ENCODE results near the gene BCAS1.

Gene BCAS1

DNA sequence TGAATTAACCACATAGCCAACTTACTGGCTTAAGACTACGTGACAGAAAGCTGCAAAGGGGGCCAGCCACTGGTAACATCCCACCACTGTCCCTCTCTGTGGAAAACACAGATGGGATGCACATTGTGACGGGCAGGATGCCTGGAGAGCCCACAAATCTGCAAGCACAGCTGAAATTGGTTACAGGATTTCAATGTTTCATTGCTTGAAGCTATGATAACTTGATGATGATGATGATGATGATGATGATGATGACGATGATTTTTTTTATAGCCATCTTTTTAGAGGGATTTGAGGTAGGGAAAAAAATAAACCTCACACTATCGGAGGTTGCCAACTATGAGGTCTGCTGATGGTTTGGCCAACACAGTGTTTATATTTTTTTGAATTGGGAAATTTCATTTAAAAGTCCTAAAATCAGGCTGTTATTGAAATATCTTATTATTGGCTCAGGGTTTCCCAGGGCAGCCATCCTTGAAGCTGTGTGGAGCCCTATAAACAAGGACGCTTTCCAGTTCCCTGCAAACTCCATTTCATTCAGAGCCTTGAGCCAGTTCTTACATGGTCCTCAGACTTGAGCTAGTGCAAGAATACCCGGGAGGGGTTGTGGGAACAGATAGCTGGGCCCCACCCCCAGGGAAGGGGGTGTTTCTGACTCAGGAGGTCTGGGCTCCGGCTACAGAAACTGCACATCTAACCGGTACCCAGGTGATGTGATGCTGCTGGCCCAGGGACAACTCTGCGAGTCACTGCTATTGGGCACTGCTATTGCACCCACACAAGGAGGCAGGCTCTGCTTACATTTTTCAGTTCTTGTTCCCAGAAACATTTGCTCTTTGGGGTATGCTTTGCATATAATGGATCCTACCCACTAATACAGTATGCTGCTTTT, 27.1 kb downstream of the BCAS1 start:
- no peak for DNase-seq

GRCh38 chr20:54042021-54042420, 28.4 kb downstream of the BCAS1 start:
- DNase-seq: no peak

DNA sequence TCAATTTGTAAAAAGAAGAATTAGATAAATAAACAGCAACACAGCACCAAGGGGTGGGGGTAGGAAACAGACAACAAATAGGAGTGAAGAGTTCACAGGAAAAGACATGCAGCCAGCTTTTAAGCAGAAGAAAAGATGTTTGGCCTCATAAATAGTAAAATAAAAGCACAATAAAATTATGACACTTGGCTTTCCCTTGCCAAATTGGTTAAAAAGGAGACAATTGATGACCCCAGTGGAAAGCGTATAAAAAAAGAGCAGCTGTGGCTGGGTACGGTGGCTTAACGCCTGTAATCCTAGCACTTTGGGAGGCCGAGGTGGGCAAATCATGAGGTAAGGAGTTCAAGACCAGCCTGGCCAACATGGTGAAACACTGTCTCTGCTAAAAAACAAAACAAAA, 29.1 kb downstream of the BCAS1 start:
- no peak for DNase-seq

GRCh38 chr20:54040531-54040930, 29.9 kb downstream of the BCAS1 start:
- DNase-seq: no peak

- DNase-seq: no peak
Observed at GRCh38 chr20:54038961-54039360, 31.4 kb downstream of the BCAS1 start.

- no peak for DNase-seq
Observed at GRCh38 chr20:54037525-54037924, 32.9 kb downstream of the BCAS1 start.

DNA sequence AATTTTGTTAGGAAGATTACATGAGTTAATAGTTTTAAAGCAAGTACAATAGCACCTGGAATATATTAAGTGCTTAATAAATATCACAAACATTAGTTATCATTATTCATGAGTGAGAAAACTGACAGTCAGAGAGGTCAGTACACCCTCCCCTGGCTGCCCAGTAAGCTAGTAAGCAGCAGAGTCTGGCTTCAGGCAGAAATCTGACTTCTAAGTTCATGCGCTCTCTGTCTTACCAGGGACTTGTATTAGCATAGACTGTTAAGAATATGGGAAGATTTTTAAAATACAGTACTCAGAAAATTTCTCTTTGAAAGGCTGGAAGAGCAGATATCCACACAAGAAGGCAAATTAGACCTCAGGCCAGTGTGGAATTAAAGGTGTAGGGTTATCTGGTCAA, 40.8 kb downstream of the BCAS1 start:
- no peak for DNase-seq

GRCh38 chr20:54029176-54029575, 41.2 kb downstream of the BCAS1 start:
- no peak for DNase-seq

GRCh38 chr20:54028276-54029011, 42.0 kb downstream of the BCAS1 start:
- no peak for DNase-seq

DNA sequence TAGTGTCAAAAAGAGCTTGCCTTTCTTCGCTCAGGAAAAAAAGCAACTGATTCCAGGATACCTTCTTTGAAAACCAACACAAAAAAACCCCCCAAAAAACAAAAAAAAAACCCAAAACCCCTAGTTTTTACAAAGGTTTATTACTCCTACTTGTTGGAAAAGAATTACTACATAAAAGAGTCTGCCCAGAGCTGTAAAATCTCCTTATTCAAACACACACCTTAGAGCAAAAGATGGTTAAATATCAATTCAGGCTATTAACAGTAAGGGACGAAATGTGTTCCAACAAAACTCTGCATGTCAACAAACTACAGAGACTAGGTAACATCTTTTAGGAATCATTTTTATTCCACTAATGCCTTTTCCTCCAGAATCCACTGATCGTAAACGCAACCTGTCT, 42.7 kb downstream of the BCAS1 start:
- DNase-seq: no peak

GRCh38 chr20:54026295-54027064, 43.9 kb downstream of the BCAS1 start:
- DNase-seq: no peak

DNA sequence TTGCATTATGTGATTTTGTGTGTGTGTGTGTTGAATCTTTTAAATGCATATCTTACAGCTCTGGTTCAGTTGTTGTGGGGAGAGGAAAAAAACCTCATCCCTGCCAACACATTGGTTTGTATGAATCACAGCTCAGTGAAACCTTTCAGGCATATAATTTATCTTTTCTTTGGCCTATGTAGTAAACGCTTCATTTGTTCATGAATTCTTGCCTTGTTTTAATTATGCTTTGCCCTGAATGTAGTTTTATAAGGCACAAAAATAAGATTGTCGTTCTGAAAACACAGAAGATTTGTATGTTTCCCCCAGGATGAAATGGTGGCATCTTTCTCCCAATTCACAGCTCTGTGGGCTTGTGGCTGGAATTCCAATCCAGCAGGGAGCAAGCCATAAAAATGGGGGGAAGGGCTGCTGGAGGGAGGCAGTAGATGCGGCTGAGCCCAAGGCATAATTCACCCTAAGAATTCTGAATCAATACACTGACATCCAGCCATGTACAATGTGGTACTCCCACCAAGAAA, 45.1 kb downstream of the BCAS1 start:
- DNase-seq: no peak

- DNase-seq: no peak
Observed at GRCh38 chr20:54023406-54023805, 47.0 kb downstream of the BCAS1 start.

DNA sequence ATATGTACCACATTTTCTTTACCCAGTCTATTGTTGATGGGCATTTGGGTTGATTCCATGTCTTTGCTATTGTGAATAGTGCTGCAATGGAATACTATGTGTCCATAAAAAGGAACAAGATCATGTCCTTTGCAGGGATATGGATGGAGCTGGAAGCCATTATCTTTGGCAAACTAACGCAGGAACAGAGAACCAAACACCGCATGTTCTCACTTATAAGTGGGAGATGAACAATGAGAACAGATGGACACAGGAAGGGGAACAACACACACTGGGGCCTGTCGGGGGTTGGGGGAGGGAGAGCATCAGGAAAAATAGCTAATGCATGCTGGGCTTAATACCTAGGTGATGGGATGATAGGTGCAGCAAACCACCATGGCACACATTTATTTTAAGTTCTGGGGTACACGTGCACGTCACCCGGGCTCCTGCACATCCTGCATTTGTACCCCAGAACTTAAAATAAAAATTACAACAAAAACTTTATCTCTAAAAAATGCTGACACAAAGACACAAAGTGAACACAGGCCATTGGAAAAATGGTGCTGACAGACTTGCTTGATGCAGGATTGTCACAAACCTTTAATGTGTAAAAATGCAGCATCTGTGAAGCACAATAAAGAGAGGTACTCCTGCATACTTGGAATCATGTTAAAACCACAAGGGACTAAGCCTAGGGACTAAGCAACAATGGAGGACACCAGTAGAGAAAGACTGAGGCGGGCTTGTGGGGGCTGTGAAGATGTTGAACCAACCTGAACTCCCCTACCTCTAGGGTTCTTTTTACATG, 48.8 kb downstream of the BCAS1 start:
- no peak for DNase-seq

DNA sequence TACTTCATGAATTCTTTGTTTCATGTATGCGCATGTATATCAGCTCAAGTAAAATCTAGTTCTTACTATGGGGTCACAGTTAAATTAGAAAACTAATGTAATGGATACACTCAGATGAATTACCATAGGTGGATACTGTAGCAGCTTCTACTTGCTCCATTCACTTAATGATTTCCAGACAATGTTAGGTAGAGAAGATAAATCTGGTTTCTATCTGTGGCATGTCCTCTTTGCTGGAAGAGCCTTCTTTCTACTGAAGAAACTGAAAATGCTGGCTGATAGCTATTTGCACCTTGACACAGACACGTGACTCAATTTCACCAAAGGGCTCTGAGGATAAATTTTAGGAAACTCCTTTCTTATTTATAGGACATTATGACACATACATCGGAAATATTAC, 49.5 kb downstream of the BCAS1 start:
- no peak for DNase-seq

- no peak for DNase-seq
Observed at GRCh38 chr20:54020348-54020747, 50.0 kb downstream of the BCAS1 start.

- no peak for DNase-seq
Observed at GRCh38 chr20:54019585-54019984, 50.8 kb downstream of the BCAS1 start.

DNA sequence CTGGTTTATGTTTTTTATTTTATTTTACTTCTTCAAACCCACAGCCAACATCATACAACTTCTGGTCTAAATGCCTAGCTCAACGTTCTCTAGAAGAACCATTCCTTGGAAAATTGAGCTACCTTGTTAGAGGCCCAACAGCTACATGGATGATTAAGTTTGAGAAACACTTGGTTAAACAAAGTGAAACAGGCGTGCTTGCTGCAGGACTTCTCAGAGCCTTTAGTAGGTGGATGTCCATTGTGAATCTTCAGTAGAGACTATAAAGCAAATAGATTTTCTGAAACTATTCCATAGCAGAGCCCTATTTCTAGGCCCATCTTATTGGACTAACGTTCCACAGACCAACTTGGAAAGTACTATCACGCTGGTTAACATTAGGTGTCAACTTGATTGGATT, 51.3 kb downstream of the BCAS1 start:
- no peak for DNase-seq

GRCh38 chr20:54017846-54018245, 52.5 kb downstream of the BCAS1 start:
- no peak for DNase-seq

- no peak for DNase-seq
Observed at GRCh38 chr20:54015496-54015895, 54.9 kb downstream of the BCAS1 start.

DNA sequence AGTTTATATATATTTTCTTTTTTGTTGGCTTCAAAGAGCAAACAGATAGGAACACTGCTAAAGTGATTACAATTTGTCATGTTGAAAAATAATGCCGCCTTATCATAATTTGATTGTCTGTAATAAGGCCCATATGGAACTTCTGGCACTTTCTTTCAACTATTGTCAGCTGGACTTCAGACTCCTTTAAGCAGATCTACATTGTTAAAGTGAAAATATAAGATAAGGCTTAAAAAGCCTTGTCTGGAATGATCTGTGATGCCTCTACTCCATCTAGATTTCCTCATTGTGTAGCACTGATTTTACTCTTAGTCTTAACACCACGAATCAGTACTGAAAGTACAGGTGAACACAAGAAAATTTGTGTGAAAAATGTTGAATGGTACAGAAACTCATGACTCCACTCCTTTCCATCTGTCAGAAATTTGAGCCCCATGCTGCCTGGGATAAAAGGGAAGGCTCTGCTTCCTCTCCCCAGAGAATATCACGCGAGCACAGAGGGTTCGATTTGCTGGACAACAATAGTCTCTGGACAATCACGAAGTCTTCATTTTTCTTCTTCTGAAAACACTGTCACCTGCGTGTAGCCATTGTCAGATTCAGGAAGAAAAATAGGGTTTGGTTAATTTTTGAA, 56.0 kb downstream of the BCAS1 start:
- DNase-seq: no peak

GRCh38 chr20:54013471-54013870, 56.9 kb downstream of the BCAS1 start:
- no peak for DNase-seq

Measured in activated CD8-positive, alpha-beta memory T cell treated with anti-CD3 and anti-CD28 coated beads, Interleukin-2, amount 50 U/mL, for 48 hours (primary cell).